Activated naive CD4-positive, alpha-beta T cell (primary cell): ENCODE measurements around the gene WWOX.

Source experiments
- DNase-seq, 4 experiments: peaks; one replicate each; lab custom pipeline; 2025; lab: John Stamatoyannopoulos, UW

WWOX gene

GRCh38 chr16:78274771-78275170, 175.3 kb downstream of the WWOX start:
- no peak for DNase-seq

- no peak for DNase-seq
Measured at GRCh38 chr16:78275420-78275819, 176.0 kb downstream of the WWOX start.

- DNase-seq, result no peak
Measured at GRCh38 chr16:78277321-78278055, 178.0 kb downstream of the WWOX start.

- no peak for DNase-seq
Measured at GRCh38 chr16:78278056-78278450, 178.6 kb downstream of the WWOX start.

GRCh38 chr16:78281115-78281514, 181.7 kb downstream of the WWOX start:
- no peak for DNase-seq

- DNase-seq, result no peak
Measured at GRCh38 chr16:78283548-78284251, 184.2 kb downstream of the WWOX start.

- DNase-seq, result no peak
Measured at GRCh38 chr16:78284326-78284725, 184.9 kb downstream of the WWOX start.

GRCh38 chr16:78284957-78285434, 185.5 kb downstream of the WWOX start:
- no peak for DNase-seq

- no peak for DNase-seq
Measured at GRCh38 chr16:78285437-78285922, 186.0 kb downstream of the WWOX start.

- DNase-seq, result no peak
Measured at GRCh38 chr16:78286065-78286464, 186.6 kb downstream of the WWOX start.

- DNase-seq, result no peak
Measured at GRCh38 chr16:78288888-78289287, 189.4 kb downstream of the WWOX start.

GRCh38 chr16:78289373-78289772, 189.9 kb downstream of the WWOX start:
- no peak for DNase-seq

- no peak for DNase-seq
Measured at GRCh38 chr16:78289844-78290277, 190.4 kb downstream of the WWOX start.

- no peak for DNase-seq
Measured at GRCh38 chr16:78290395-78290794, 190.9 kb downstream of the WWOX start.

- DNase-seq, result no peak
Measured at GRCh38 chr16:78290872-78291591, 191.6 kb downstream of the WWOX start.

- DNase-seq, result no peak
Measured at GRCh38 chr16:78291604-78292003, 192.2 kb downstream of the WWOX start.

GRCh38 chr16:78292086-78292843, 192.8 kb downstream of the WWOX start:
- no peak for DNase-seq

- no peak for DNase-seq
Measured at GRCh38 chr16:78292844-78293380, 193.5 kb downstream of the WWOX start.

GRCh38 chr16:78294538-78295225, 195.2 kb downstream of the WWOX start:
- no peak for DNase-seq

GRCh38 chr16:78297066-78297666, 197.7 kb downstream of the WWOX start:
- DNase-seq, result no peak
